Activated naive CD4-positive, alpha-beta T cell treated with anti-CD3 and anti-CD28 coated beads, Interleukin-2, amount 50 U/mL, for 72 hours (primary cell): ENCODE measurements around the gene RTN1. TPM values are rescaled to one million over a fixed set of nuclear protein-coding genes. Genes with fewer than 3 reads are reported as not detected.

Experiments
- ATAC-seq, 2 donors: fragments of 150-1000 bp; cut with Tn5 transposase; 2 replicates each; pipeline ENCODE4 v1.10.0; 2021; ENCODE audit warnings: mild to moderate bottlenecking in 2 of 2, moderate library complexity in 2 of 2
- DNase-seq, 2 donors: peaks; one replicate each; pipeline ENCODE4 v3.0.0; 2021 to 2022; ENCODE audit warnings: low spot score in 2 of 2
- H3K27ac Mint-ChIP-seq, 2 donors: one replicate each; pipeline ENCODE4 v1.8.0; 2022; ENCODE audit warnings: mild to moderate bottlenecking in 2 of 2, mixed read lengths in 2 of 2
- H3K36me3 Mint-ChIP-seq, 2 donors: one replicate each; pipeline ENCODE4 v1.8.0; 2022; ENCODE audit warnings: mixed read lengths in 2 of 2
- H3K9me3 Mint-ChIP-seq, 2 donors: one replicate each; pipeline ENCODE4 v1.8.0; 2022; ENCODE audit warnings: mixed read lengths in 2 of 2
- total RNA-seq, 2 donors: library from RNA; stranded (reverse); gene quantifications; one replicate each; pipeline ENCODE4 v1.2.3, GENCODE V29; 2022

Gene RTN1
- total RNA-seq, 2 donors from 2014 or later = not detected

- ATAC-seq (no peak), DNase-seq (no peak)
- H3K27ac Mint-ChIP-seq = no peak overlapping the region
- no peaks in the 10 kb centered on the region for H3K36me3 Mint-ChIP-seq
- H3K9me3 Mint-ChIP-seq = no peaks in the 10 kb centered on the region
Observed at GRCh38 chr14:59633486-59633885, 237.1 kb downstream of the RTN1 start.

DNA sequence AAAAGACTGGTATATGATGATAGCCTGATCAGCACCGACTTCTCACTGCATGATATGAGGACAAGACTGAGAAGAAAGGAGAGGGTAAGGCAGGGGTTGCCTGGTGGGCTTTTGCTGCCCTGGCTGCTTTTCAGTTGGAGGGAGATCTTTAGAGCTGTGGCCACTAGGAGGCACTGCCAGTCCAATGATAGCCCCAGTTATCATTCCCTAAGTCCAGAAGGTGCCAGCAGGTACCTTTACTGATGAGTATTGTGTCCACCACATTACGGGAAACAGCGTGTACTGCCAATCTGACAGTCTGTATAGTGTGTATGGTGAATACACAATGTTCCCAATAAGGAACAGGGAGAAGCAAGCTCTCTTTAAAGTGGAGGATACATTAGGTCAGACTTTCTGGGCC lies 238.2 kb downstream of the RTN1 start:
- no peak overlapping the region for H3K27ac Mint-ChIP-seq
- peak in 1 of 2 donors; percentile 29 for DNase-seq
- no peaks in the 10 kb centered on the region for H3K9me3 Mint-ChIP-seq
- no peaks in the 10 kb centered on the region for H3K36me3 Mint-ChIP-seq
- peak in 1 of 2 donors; percentile 65 for ATAC-seq

- no peak for ATAC-seq
- H3K9me3 Mint-ChIP-seq = no peaks in the 10 kb centered on the region
- no peak for DNase-seq
- H3K27ac Mint-ChIP-seq = no peak overlapping the region
- H3K36me3 Mint-ChIP-seq = no peaks in the 10 kb centered on the region
Observed at GRCh38 chr14:59631237-59631636, 239.3 kb downstream of the RTN1 start.

DNA sequence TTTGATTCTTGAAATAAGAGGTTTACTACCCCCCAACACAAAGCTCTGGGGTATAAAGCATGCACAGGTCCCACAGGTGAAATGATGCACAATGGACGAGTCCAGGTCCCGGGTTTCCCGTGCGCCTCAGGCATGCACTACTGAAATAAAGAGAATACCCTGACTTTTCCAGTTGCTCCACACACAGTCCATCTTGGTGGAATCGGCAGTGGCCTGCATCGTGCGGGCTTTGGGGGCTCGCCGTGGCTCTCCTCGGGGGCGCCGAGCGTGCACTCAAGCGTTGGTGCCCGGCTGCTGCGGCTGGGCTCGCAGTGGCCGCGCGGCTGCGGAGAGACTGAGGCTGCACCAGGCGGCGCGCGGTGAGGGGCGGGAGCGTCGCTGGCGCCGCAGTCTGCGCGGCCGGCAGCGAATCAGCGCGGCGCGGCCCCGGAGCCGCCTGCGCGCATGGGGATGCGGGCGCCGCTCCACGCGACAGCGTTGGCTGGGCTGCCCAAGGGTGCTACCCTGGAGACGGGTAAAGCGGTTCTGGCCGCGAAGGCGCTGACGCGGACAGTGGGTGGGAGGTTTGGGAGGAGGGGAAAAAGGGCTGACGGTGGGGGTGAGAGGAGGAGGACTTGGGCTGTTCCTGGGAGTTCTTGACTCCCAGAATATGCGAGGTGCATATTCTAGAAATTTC lies 240.2 kb downstream of the RTN1 start:
- H3K9me3 Mint-ChIP-seq = no peaks in the 10 kb centered on the region

GRCh38 chr14:59629444-59630287 lies 240.9 kb downstream of the RTN1 start:
- ATAC-seq = no peak

More for the DNA sequence above, 240.2 kb downstream of the RTN1 start:
- ATAC-seq = peak in 1 of 2 donors; percentile 81
- Mint-ChIP-seq H3K27ac (no peak overlapping the region), H3K36me3 (no peaks in the 10 kb centered on the region)
- peak in 1 of 2 donors; percentile 15 for DNase-seq

DNA sequence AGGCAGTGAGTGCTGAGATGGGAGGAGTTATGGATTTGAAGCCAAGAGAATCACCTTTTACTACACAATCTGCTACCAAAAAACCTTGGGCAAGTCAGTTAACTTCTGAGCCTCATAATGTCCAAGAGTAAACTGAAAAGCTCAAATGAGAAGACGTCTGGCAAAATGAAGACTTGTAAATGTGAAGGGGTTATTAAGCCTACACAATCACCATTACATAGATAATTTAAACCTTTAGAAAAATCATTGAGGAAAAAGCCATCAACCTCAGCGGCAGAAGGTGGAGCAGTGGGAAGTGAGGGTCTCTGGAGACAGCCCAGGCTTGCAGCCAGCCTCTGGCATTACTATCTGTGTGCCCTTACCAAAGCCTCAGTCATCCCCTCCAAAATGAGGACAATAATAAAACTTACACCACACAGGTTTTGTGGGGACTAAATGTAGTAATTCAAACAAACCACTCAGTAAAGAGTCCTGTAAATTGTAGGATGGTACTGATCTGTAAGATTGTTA lies 243.5 kb downstream of the RTN1 start:
- Mint-ChIP-seq H3K9me3 (no peaks in the 10 kb centered on the region), H3K27ac (no peak overlapping the region), H3K36me3 (no peaks in the 10 kb centered on the region)
- ATAC-seq = no peak
- DNase-seq = no peak

More at GRCh38 chr14:59629444-59630287, 240.9 kb downstream of the RTN1 start:
- no peak for DNase-seq
- no peaks in the 10 kb centered on the region for H3K36me3 Mint-ChIP-seq
- H3K9me3 Mint-ChIP-seq = no peaks in the 10 kb centered on the region
- no peak overlapping the region for H3K27ac Mint-ChIP-seq

DNA sequence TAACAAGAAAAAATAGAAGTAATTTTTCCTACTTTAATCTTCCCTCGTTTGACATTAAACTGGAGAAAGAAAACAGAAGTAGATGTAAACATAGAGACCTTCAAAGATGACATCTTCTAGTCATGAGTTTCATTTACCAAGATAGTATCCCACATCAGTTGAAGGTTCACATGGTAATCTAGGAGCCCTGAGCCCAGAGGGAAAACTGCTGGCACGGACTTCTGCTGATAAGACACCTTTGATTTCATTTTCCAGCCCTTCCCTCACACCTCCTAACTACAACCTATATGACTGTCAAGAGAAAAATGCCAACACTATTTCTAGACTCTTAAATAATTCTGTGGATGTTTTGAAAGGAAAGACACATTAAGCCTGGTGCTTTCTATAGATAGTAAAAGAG lies 247.9 kb downstream of the RTN1 start:
- ATAC-seq = no peak
- H3K36me3 Mint-ChIP-seq = no peaks in the 10 kb centered on the region
- H3K9me3 Mint-ChIP-seq = no peaks in the 10 kb centered on the region
- no peak for DNase-seq
- H3K27ac Mint-ChIP-seq = no peak overlapping the region

- no peaks in the 10 kb centered on the region for H3K36me3 Mint-ChIP-seq
- no peaks in the 10 kb centered on the region for H3K9me3 Mint-ChIP-seq
- no peak overlapping the region for H3K27ac Mint-ChIP-seq
- DNase-seq (no peak), ATAC-seq (no peak)
Observed at GRCh38 chr14:59619061-59619460, 251.5 kb downstream of the RTN1 start.

DNA sequence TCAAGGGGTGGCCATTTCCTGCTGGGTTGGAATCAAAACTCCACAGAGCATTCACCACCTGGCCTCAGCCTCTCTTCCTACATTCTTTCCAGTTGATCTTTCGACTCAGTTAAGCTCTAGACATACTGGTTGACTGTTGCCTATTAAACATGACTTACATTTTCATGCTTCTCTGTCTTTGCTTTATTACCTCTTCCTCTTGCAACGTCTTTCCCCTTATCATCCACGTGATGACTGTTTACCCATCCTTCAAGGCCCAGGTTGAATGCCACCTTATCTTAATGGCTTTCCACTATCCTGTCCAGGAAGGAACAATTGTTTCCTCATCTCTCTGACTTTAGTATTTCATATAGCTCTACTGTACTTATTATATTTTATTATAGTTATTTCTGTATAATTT lies 269.5 kb downstream of the RTN1 start:
- DNase-seq (no peak), ATAC-seq (no peak)
- Mint-ChIP-seq H3K9me3 (no peaks in the 10 kb centered on the region), H3K36me3 (no peaks in the 10 kb centered on the region), H3K27ac (peak overlapping the region in 1 of 2 donors; percentile 39)

DNA sequence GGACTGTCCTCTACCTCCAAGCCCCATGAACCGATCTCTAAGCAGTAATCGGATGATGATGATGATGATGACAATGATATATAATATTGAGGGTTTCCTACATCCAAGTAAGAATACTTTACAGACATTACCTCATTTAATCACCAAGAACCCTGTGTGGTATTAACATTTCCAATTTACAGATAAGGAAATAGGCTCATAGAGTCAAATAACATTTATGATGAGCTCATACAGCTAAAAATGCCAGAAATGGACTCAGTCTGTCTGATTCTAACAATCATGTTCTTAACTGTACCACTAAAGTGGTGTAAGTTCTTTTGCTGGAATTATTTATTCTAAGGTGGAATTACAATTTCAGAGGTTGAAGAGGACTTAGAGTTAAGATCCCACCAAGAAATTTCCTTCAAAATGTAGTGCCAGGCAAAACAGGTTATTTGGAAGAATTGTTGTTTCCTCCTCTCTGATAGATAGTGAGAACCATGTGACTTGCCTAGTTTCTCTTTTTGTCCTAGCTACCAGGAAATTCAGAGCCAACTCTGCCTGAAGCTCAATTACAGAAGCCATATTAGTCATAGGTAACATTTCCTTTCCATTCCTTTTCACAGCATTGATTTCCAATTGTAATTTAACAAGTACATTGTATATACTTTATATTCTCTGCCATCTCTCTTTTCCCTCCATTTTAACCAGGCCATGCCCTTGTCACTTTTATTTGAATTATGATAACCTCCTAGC lies 270.2 kb downstream of the RTN1 start:
- no peaks in the 10 kb centered on the region for H3K9me3 Mint-ChIP-seq
- no peak for DNase-seq
- no peak overlapping the region for H3K27ac Mint-ChIP-seq
- no peaks in the 10 kb centered on the region for H3K36me3 Mint-ChIP-seq
- ATAC-seq = no peak

- H3K9me3 Mint-ChIP-seq = peaks cover 0 to 5% of the 10 kb centered on the region in 2 donors
- DNase-seq (no peak), ATAC-seq (no peak)
- peaks cover 0 to 6% of the 10 kb centered on the region in 2 donors for H3K36me3 Mint-ChIP-seq
- peak overlapping the region in 1 of 2 donors; percentile 19 for H3K27ac Mint-ChIP-seq
Observed at GRCh38 chr14:59595071-59595470, 275.5 kb downstream of the RTN1 start.

GRCh38 chr14:59591641-59592370 lies 278.8 kb downstream of the RTN1 start:
- Mint-ChIP-seq H3K36me3 (peaks cover 0 to 6% of the 10 kb centered on the region in 2 donors), H3K9me3 (peaks cover 0 to 5% of the 10 kb centered on the region in 2 donors), H3K27ac (no peak overlapping the region)
- DNase-seq (no peak), ATAC-seq (no peak)

DNA sequence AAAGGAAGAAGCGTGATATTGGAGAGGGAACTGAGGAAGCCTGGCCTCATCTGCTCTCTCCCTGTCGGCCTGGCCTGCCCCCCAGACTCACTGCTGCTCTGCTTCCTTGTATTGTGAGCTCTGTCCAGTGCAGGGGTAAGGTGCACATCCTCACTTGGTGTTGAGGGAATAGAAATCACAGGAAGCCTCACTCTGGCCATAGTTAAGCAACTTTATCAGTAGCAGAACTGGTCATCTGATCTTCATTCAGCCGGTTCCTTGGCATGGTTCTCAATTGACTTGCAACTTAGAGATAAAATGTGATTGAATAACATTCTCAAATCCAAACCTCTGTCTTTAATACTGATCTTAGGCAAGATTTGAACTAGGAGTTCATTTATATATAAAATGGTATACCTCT lies 282.5 kb downstream of the RTN1 start:
- H3K27ac Mint-ChIP-seq = no peak overlapping the region

DNA sequence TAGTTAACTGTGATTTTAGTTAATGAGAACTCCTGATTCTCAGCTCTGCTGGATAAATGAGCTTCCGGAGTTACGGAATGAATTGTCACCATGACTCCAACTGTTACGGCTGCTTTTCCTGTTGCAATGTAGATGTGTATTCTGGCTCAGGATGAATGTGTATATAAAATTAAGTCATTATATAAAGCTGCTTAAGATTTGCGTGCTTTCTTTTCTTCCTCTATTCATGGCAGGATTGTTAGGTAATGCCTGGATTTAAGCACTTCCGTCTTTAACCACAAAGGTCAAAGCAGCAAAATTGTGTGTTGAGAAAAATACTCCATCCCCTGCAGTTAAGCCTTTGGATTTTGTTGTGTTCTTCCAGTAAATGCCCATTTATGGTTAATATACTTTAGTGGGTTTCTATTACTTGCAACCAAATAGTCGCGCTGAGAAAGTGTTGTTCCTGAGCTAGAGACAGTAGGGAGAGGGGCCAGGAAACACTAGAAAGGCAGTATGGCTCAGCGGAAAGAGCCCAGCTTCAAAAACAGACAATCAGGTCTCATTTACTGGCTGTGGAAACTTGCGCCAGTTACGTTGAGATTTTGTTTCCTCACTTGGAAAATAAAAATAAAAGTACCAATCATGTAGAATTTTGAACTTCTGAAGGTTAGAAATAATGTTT lies 284.6 kb downstream of the RTN1 start:
- Mint-ChIP-seq H3K36me3 (no peaks in the 10 kb centered on the region), H3K9me3 (no peaks in the 10 kb centered on the region), H3K27ac (peak overlapping the region in 1 of 2 donors; percentile 15)
- DNase-seq (no peak), ATAC-seq (no peak)

More for the DNA sequence above, 282.5 kb downstream of the RTN1 start:
- H3K9me3 Mint-ChIP-seq = peaks cover 0 to 5% of the 10 kb centered on the region in 2 donors
- H3K36me3 Mint-ChIP-seq = peaks cover 0 to 6% of the 10 kb centered on the region in 2 donors
- DNase-seq (no peak), ATAC-seq (no peak)

- Mint-ChIP-seq H3K9me3 (no peaks in the 10 kb centered on the region), H3K36me3 (no peaks in the 10 kb centered on the region), H3K27ac (no peak overlapping the region)
- ATAC-seq = no peak
- no peak for DNase-seq
Observed at GRCh38 chr14:59583755-59584154, 286.8 kb downstream of the RTN1 start.
